Measurements from ENCODE around the gene TNIK.
"Not testable (repeated sequence)": the region's sequence is repeated elsewhere in the genome, so short reads cannot be mapped to it uniquely, and the experiment has no call there.

TNIK gene

GRCh38 chr3:171468296-171468906 lies 8.2 kb upstream of the TNIK start:
- no peak for DNase-seq

GRCh38 chr3:171465763-171466162 lies 5.6 kb upstream of the TNIK start:
- no peak for DNase-seq

GRCh38 chr3:171464462-171464861 lies 4.3 kb upstream of the TNIK start:
- no peak for DNase-seq

- DNase-seq: no peak
These were observed 2.0 kb upstream of the TNIK start for GRCh38 chr3:171462224-171462623.

- DNase-seq: no peak
These were observed 1.3 kb upstream of the TNIK start for GRCh38 chr3:171461525-171461917.

- peak; percentile 72 for DNase-seq
These were observed 720 bp upstream of the TNIK start for GRCh38 chr3:171460725-171461524.

GRCh38 chr3:171459137-171459941 lies 866 bp downstream of the TNIK start:
- peak; percentile 25 for DNase-seq

GRCh38 chr3:171458864-171459136 lies 1.4 kb downstream of the TNIK start:
- no peak for DNase-seq

GRCh38 chr3:171458071-171458863 lies 1.9 kb downstream of the TNIK start:
- DNase-seq: no peak

- no peak for DNase-seq
These were observed 2.6 kb downstream of the TNIK start for GRCh38 chr3:171457607-171458061.

GRCh38 chr3:171456765-171457606 lies 3.2 kb downstream of the TNIK start:
- DNase-seq: no peak

- no peak for DNase-seq
These were observed 4.3 kb downstream of the TNIK start for GRCh38 chr3:171455603-171456550.

GRCh38 chr3:171454041-171454440 lies 6.2 kb downstream of the TNIK start:
- DNase-seq: no peak

- DNase-seq: no peak
These were observed 6.9 kb downstream of the TNIK start for GRCh38 chr3:171453180-171453886.

- DNase-seq: no peak
These were observed 7.9 kb downstream of the TNIK start for GRCh38 chr3:171452328-171452727.

- no peak for DNase-seq
These were observed 8.3 kb downstream of the TNIK start for GRCh38 chr3:171451915-171452314.

GRCh38 chr3:171447579-171447891 lies 12.7 kb downstream of the TNIK start:
- not testable (repeated sequence) for DNase-seq

- peak; percentile 79 for DNase-seq
These were observed 13.2 kb downstream of the TNIK start for GRCh38 chr3:171446801-171447578.

- DNase-seq: no peak
These were observed 13.9 kb downstream of the TNIK start for GRCh38 chr3:171446301-171446700.
